NAMALWA (cell line): ENCODE results near the gene ZBTB7A.

Source experiments
- DNase-seq: peaks from one replicate; pipeline ENCODE4 v3.0.0-alpha.2; 2015; ENCODE audit warnings: low spot score

ZBTB7A gene

GRCh38 chr19:4036576-4037300 is 30.0 kb downstream of the ZBTB7A start:
- no peak for DNase-seq

GRCh38 chr19:4035582-4035981 is 31.1 kb downstream of the ZBTB7A start:
- DNase-seq = peak; percentile 26

GRCh38 chr19:4035018-4035566 is 31.6 kb downstream of the ZBTB7A start:
- DNase-seq = no peak

- DNase-seq = no peak
Observed at GRCh38 chr19:4034048-4035017, 32.4 kb downstream of the ZBTB7A start.

GRCh38 chr19:4033028-4033956 is 33.4 kb downstream of the ZBTB7A start:
- no peak for DNase-seq

GRCh38 chr19:4032436-4032835 is 34.3 kb downstream of the ZBTB7A start:
- DNase-seq = no peak

- DNase-seq = no peak
Observed at GRCh38 chr19:4031420-4031819, 35.3 kb downstream of the ZBTB7A start.

- DNase-seq = no peak
Observed at GRCh38 chr19:4030981-4031380, 35.7 kb downstream of the ZBTB7A start.

GRCh38 chr19:4030552-4030951 is 36.1 kb downstream of the ZBTB7A start:
- DNase-seq = no peak

- DNase-seq = no peak
Observed at GRCh38 chr19:4029247-4029614, 37.5 kb downstream of the ZBTB7A start.

GRCh38 chr19:4028334-4029246 is 38.1 kb downstream of the ZBTB7A start:
- no peak for DNase-seq

GRCh38 chr19:4027146-4027545 is 39.6 kb downstream of the ZBTB7A start:
- no peak for DNase-seq

- no peak for DNase-seq
Observed at GRCh38 chr19:4025317-4025716, 41.4 kb downstream of the ZBTB7A start.

- DNase-seq = no peak
Observed at GRCh38 chr19:4023600-4024398, 42.9 kb downstream of the ZBTB7A start.

- DNase-seq = no peak
Observed at GRCh38 chr19:4019578-4019977, 47.1 kb downstream of the ZBTB7A start.

GRCh38 chr19:4018775-4019504 is 47.8 kb downstream of the ZBTB7A start:
- DNase-seq = no peak

- no peak for DNase-seq
Observed at GRCh38 chr19:4018140-4018613, 48.5 kb downstream of the ZBTB7A start.

- no peak for DNase-seq
Observed at GRCh38 chr19:4016903-4017638, 49.6 kb downstream of the ZBTB7A start.
